ENCODE measurements around the gene CNOT2. TPM values are rescaled to one million over a fixed set of nuclear protein-coding genes. Genes with fewer than 3 reads are reported as not detected.

Gene CNOT2
- total RNA-seq, 1 donor from 2014 or later: 95.3 TPM

- intact Hi-C loops (cut with DNase I): no loop called here
- DNase-seq (ENCODE audit: low spot score) (no peak), ATAC-seq (no peak)
These were observed 6.7 kb downstream of the CNOT2 start for GRCh38 chr12:70249903-70250302.

- intact Hi-C loops (cut with DNase I): no loop called here
- no peak for ATAC-seq
- DNase-seq (ENCODE audit: low spot score): no peak
These were observed 8.0 kb downstream of the CNOT2 start for GRCh38 chr12:70251226-70251625.

- intact Hi-C loops (cut with DNase I): no loop called here
- ATAC-seq: no peak
These were observed 8.4 kb downstream of the CNOT2 start for GRCh38 chr12:70251661-70252060.

DNA sequence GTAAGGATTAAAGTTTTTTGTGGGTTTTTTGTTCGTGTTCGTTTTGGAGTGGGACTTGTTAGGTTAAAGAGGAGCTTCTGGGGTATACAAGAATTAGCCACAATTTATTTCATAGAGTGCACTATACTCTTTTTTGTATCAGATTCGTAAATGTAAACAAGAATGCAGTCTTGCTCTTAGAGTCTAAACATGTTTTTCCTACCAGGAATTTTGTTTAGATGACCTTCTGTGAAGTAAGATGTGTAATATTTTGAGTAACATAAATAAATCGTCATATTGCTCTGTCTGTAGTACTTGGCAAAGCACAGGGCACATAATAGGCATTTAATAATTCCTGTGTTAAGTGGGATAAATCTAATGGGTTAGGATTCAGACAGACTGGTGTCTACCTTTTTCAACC, 9.6 kb downstream of the CNOT2 start:
- intact Hi-C loops (cut with DNase I): no loop called here
- ATAC-seq (no peak), DNase-seq (ENCODE audit: low spot score) (no peak)

More at GRCh38 chr12:70251661-70252060, 8.4 kb downstream of the CNOT2 start:
- no peak for DNase-seq (ENCODE audit: low spot score)

GRCh38 chr12:70254225-70254624, 11.0 kb downstream of the CNOT2 start:
- intact Hi-C loops (cut with DNase I): no loop called here
- ATAC-seq: no peak

DNA sequence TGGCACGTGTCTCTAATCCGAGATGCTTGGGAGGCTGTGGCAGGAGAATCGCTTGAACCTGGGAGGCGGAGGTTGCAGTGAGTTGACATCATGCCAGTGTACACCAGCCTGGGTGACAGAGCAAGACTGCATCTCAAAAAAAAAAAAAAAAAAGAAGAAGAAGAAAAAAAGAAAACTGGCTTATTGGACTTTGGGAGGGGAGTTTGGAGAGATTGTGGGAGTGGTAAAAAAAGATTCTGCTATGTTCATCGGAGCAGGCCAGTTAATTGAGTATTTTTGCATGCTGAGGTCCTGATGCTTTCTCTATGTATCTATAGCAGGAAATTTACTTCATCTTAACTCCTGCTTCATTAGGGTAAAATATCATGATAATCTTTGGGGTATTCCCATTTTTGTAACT, 11.6 kb downstream of the CNOT2 start:
- no peak for ATAC-seq
- intact Hi-C loops (cut with DNase I): no loop called here

More at GRCh38 chr12:70254225-70254624, 11.0 kb downstream of the CNOT2 start:
- no peak for DNase-seq (ENCODE audit: low spot score)

DNA sequence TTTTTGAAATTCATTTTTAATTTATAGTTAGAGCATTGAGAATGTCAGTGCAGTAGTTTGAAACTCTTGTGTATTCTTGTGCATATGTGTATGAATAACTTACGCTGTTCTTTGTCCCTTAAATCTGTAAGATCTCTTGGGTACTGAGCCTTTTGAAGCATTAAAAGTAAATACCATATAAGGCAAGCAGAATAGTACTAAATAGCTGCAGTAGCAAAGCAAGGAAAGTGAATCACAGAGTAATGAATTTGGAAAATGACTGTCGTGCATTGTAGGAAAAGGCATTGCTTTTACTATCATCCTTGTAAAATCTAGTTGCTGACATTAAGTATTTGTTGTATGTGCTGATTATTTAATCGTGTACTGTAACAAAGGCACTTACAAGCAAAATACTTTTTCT, 12.1 kb downstream of the CNOT2 start:
- intact Hi-C loops (cut with DNase I): no loop called here
- no peak for DNase-seq (ENCODE audit: low spot score)
- no peak for ATAC-seq

More for the DNA sequence above, 11.6 kb downstream of the CNOT2 start:
- no peak for DNase-seq (ENCODE audit: low spot score)

DNA sequence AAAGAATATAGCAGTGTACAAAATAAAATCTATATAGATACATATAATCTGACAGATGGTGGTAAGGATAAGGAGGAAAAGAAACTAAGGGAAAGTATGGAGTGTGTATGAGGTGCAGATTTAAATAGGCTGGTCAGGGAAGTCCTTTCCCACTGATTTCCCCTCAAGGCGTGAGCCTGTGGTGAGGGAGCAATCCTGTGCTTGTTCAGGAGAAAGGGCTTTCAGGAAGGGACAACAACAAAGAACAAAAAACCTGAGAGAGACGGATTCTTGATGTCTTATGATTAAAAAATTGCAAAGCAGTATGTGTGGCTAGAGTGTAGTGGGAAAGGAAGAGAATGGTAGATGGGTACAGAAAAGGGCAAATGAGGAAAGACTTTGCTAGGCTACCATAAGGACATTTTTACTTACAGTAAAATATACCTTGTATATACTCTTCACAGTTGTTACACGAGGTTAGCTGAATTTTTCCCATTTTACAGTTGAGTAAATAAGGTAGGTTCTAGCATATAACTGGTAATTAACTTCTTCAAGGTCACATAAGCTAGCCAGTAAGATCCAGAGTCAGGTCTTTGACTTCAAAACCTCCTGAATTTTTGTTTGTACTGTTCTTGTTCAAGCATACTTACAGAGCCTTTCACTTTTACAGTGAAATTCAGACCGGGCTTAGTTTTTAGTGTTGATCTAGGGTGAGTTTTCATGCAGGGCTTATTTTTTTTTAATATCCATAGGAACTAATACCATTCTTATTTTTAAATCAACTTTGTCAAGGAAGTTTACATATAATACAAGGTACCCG, 15.6 kb downstream of the CNOT2 start:
- DNase-seq (ENCODE audit: low spot score) (no peak), ATAC-seq (no peak)
- intact Hi-C loops (cut with DNase I): no loop called here

DNA sequence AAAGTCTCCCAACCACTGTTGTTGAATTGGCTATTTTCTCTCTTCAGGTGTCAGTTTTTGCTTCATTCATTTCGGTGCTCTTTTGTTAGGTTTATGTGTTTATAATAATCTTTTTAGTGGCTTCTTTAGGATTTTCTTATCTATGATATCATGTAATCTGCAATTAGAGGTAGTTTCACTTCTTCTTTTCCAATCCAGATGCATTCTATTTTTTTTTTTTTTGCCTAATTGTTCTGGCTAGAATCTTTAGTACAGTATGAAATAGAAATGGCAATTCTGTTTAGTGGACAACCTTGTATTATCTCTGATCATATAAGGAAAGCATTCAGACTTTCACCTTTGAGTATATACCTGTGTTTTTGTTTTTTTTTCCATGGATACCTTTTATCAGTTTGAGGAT, 17.4 kb downstream of the CNOT2 start:
- intact Hi-C loops (cut with DNase I): no loop called here
- DNase-seq (ENCODE audit: low spot score) (no peak), ATAC-seq (no peak)

DNA sequence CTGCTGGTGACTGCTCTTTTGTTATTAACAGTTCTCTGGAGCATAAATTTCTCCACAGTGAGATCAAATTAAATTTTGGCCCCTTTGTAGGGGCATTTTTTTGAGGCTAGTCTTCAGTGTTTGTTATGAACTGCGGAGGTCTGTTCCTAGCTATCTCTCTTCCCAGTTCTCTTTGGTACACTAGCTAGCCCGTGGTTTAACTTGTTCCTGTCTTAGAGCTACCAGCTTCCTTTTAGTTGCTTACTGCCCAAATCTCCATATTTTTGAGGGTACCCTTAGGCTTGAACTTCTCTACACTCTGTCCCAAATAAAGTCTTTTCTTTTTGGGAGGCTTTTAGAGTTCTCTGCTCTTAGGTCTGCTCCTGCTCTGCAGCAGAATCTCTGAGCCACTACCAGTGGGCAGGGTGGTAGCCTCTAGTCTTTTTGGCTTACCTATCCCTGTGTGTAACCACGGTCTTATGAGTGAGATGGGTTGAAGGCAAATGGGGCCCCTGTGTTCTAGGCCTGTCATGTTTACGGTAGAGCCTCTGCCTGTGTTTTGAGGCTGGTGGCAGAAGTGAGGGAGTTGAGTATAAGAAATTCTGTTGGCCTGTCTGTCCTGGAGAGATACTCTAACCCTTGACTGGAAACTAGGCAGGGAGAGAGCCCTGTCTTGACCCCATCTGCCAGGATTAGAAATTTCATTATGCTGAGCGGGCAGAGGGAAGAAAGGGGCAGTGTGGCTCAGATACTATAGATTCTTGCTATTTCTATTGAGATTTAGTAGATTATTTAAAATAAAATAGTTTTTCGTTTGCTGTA, 21.0 kb downstream of the CNOT2 start:
- intact Hi-C loops (cut with DNase I): no loop called here
- no peak for ATAC-seq
- no peak for DNase-seq (ENCODE audit: low spot score)

- no peak for ATAC-seq
- intact Hi-C loops (cut with DNase I): no loop called here
- DNase-seq (ENCODE audit: low spot score): no peak
These were observed 21.9 kb downstream of the CNOT2 start for GRCh38 chr12:70265132-70265531.

DNA sequence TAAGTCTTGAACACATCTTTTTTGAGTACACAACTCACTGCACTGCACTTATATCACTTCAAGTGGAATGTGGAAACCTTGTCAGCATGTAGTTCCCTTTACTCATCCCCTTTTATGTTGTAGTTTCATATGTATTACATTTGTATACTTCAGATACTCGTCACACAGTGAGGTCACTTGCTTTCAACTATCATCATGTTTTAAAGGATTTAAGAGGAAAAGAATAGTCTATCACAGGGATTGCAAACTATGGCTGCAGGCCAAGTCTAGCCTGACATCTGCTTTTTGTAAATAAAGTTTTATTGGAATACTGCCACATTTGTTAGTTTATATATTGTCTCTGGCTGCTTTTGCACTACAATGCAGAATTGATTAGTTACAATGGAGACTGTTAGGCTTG, 24.3 kb downstream of the CNOT2 start:
- DNase-seq (ENCODE audit: low spot score) (no peak), ATAC-seq (no peak)
- intact Hi-C loops (cut with DNase I): no loop called here

DNA sequence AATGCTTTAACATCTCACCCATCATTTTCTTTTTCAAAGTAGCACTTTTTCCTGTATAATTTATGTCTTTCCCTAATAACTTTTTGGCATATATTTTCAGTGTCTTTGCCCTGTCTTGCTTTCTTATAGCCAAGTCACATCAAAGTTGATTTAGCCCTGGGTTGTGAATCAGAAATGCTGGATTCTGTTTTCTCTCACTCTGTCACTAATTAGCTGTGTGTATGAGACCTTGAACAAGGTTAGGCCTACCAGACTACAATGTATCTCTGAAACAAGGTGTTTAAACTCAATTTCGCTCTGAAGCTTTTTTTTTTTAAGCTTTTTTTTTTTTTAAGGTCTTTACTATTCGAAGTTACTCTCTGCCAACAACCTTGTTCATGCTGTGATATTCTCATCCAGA, 25.7 kb downstream of the CNOT2 start:
- DNase-seq (ENCODE audit: low spot score) (no peak), ATAC-seq (no peak)
- intact Hi-C loops (cut with DNase I): no loop called here

GRCh38 chr12:70270108-70270507, 26.9 kb downstream of the CNOT2 start:
- DNase-seq (ENCODE audit: low spot score) (no peak), ATAC-seq (no peak)
- intact Hi-C loops (cut with DNase I): no loop called here

- ATAC-seq (no peak), DNase-seq (ENCODE audit: low spot score) (no peak)
- intact Hi-C loops (cut with DNase I): no loop called here
These were observed 27.8 kb downstream of the CNOT2 start for GRCh38 chr12:70271025-70271424.

DNA sequence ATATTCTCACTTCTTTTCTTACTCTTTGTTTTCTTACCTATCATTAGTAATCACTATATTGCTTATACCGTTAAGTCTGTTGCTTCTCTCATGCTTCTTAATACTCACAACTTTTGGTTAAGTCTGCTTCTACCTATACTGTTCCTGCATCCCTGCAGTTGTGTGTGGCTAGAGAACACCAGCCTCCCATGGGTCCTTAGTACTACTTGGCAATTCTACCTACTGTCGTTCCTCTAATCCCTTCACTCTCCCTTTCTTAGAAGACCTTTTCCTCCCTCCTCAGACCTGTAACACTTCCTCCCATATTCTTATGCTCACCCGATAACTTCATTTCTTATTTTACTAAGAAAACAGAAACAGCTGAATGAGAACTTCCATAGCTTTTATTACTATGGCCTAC, 29.3 kb downstream of the CNOT2 start:
- intact Hi-C loops (cut with DNase I): no loop called here
- DNase-seq (ENCODE audit: low spot score): no peak
- ATAC-seq: no peak

GRCh38 chr12:70275045-70275444, 31.8 kb downstream of the CNOT2 start:
- ATAC-seq: no peak
- DNase-seq (ENCODE audit: low spot score): no peak
- intact Hi-C loops (cut with DNase I): no loop called here

GRCh38 chr12:70277973-70278372, 34.7 kb downstream of the CNOT2 start:
- DNase-seq (ENCODE audit: low spot score) (no peak), ATAC-seq (no peak)
- intact Hi-C loops (cut with DNase I): no loop called here

DNA sequence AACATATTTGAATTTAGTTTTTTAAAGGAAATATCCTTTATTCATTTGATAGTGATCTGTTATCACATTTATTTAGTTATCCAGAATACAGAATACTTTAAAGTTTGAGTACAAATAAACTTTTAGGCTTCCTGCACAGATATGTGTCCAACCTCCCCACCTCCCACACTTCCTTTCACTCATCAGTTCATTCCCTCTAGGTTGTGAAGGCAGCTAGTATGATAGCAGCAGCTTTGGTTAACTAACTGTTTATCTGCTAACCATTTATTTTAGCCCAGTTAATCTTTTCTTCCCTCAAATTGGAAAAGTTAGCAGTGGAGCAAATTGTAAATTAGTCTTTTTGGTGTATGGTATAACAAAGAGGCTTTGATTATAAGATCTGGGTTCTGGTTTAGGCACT, 35.7 kb downstream of the CNOT2 start:
- no peak for DNase-seq (ENCODE audit: low spot score)
- intact Hi-C loops (cut with DNase I): no loop called here
- no peak for ATAC-seq

DNA sequence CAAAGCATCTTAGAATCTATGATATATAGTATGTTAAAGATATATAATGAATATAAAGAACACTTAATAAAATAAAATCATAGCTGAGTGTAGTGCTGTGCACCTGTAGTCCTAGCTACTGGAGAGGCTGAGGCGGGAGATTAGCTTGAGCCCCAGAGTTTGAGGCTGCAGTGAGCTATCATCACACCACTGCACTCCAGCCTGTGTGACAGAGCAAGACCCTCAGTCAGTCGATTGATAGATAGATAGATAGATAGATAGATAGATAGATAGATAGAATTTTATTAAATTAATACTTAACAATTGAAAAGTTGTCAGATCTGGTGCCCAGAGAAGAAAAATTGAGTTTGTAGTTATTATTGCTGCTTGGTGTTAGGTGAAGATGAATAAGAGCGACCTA, 40.0 kb downstream of the CNOT2 start:
- ATAC-seq (no peak), DNase-seq (ENCODE audit: low spot score) (no peak)
- intact Hi-C loops (cut with DNase I): no loop called here

Measured in sciatic nerve (tissue), 2 donors.